Ascending aorta (tissue), 2 donors: ENCODE measurements around the gene NLRP5. TPM values are rescaled to one million over a fixed set of nuclear protein-coding genes. Genes with fewer than 3 reads are reported as not detected.
A peak's percentile ranks its signal among the peaks of the same experiment; 100 is the strongest.

Experiments
- DNase-seq, 2 donors: peaks; one replicate each; pipeline ENCODE4 v3.0.0-alpha.2; 2019; ENCODE audit warnings: low spot score in 2 of 2
- H3K27ac ChIP-seq, 2 donors: fragments of 200-600 bp; sonication (generic); one replicate each; pipeline ENCODE4 v1.5.1; 2016 to 2017; ENCODE audit warnings: mild to moderate bottlenecking in 1 of 2
- H3K27me3 ChIP-seq: fragments of 200-600 bp; sonication (generic); one replicate; pipeline ENCODE4 v1.5.1; 2017
- H3K36me3 ChIP-seq, 2 donors: fragments of 200-600 bp; sonication (generic); one replicate each; pipeline ENCODE4 v1.5.1; 2016
- H3K4me1 ChIP-seq, 2 donors: fragments of 200-600 bp; sonication (generic); one replicate each; pipeline ENCODE4 v1.5.1; 2016 to 2017; ENCODE audit warnings: mild to moderate bottlenecking in 1 of 2
- H3K4me3 ChIP-seq, 2 donors: fragments of 200-600 bp; sonication (generic); one replicate each; pipeline ENCODE4 v1.5.1; 2016 to 2017; ENCODE audit warnings: mild to moderate bottlenecking in 1 of 2
- H3K9me3 ChIP-seq, 2 donors: fragments of 200-600 bp; sonication (generic); one replicate each; pipeline ENCODE4 v1.5.1; 2016
- CTCF ChIP-seq, 3 experiments: fragments of 200-600 bp in 2 of 3; fragments of 450-650 bp in 1 of 3; sonication (generic) in 2 of 3; IDR thresholded peaks; one replicate each; pipeline ENCODE4 v1.5.1; 2016 to 2019; ENCODE audit warnings: antibody characterized with exemption in 3 of 3, mild to moderate bottlenecking in 1 of 3, moderate library complexity in 1 of 3
- intact Hi-C: fragments of 100-400 bp; cut with DNase I; formaldehyde crosslinking; loops from one replicate; pipeline ENCODE4 v1.15.1; 2023
- total RNA-seq: library from RNA; depleted of rRNA; stranded (reverse); fragments of >200 nt; gene quantifications from one replicate; pipeline ENCODE4 v1.1.0, GENCODE V29; 2016

NLRP5 gene
- total RNA-seq, 1 donor from 2014 or later = not detected

DNA sequence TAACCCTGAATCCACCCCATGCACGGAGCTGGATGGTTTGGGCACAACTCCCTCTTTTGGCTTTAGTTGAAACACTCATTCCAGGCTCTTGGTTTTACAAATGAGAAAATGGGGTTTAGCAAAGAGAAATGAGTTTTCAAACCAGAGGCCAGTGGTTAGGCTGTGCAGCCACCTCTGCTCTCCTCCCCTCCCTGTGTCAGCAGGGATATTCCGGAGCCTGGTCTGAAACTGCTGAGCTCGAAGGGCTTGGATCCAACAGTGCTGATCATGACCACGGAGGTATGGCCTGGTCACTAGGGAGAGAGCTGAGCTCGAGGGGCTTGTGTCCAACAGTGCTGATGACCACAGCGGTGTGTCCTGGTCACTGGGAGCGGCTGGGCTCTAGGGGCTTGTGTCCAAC, 93.0 kb downstream of the NLRP5 start:
- no peaks in the 10 kb centered on the region for H3K27me3 ChIP-seq
- intact Hi-C loops = no loop called here

GRCh38 chr19:56080669-56081401, 94.3 kb downstream of the NLRP5 start:
- H3K9me3 ChIP-seq = no peaks in the 10 kb centered on the region
- H3K4me1 ChIP-seq = peaks cover 0 to 5% of the 10 kb centered on the region in 2 donors
- H3K27me3 ChIP-seq = no peaks in the 10 kb centered on the region
- DNase-seq = peak; percentile 14 to 81
- H3K27ac ChIP-seq = no peak overlapping the region
- no peaks in the 10 kb centered on the region for H3K36me3 ChIP-seq
- TF ChIP-seq CTCF (IDR thresholded peaks at IDR 0.05) = peak; percentile 30 to 52 (median 49)
- H3K4me3 ChIP-seq = peak overlapping the region; percentile 37 to 45
- intact Hi-C loops = no loop called here

More for the DNA sequence above, 93.0 kb downstream of the NLRP5 start:
- no peak overlapping the region for H3K27ac ChIP-seq
- no peaks in the 10 kb centered on the region for H3K9me3 ChIP-seq
- no peaks in the 10 kb centered on the region for H3K36me3 ChIP-seq
- DNase-seq = no peak
- no peak overlapping the region for H3K4me3 ChIP-seq
- H3K4me1 ChIP-seq = peaks cover 0 to 5% of the 10 kb centered on the region in 2 donors
- no peak for TF ChIP-seq CTCF (IDR thresholded peaks at IDR 0.05)

DNA sequence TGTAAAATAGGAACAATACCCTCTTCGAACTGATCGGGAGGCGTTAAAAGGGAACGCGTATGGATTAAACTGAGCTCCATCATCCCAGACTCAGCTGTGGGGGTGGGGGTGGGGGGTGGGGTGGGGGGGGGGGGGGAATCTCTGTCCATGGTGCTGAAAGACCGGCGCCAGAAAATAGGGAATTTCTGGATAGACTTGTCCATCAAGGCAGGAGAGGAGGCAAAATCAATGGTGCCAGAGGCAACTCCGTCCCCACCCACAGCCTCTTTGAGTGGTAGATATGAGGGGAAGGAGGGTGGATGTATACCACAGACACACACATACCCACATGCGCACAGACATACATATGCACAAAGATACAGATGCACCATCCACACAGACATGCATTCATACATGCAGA, 97.1 kb downstream of the NLRP5 start:
- Histone ChIP-seq H3K4me1 (peaks cover 0 to 5% of the 10 kb centered on the region in 2 donors), H3K27ac (no peak overlapping the region), H3K9me3 (no peaks in the 10 kb centered on the region), H3K4me3 (no peak overlapping the region), H3K27me3 (no peaks in the 10 kb centered on the region), H3K36me3 (peaks cover 3 to 18% of the 10 kb centered on the region in 2 donors)
- intact Hi-C loops = no loop called here
- DNase-seq = no peak
- no peak for TF ChIP-seq CTCF (IDR thresholded peaks at IDR 0.05)

GRCh38 chr19:56084835-56085536, 98.4 kb downstream of the NLRP5 start:
- Histone ChIP-seq H3K4me3 (no peak overlapping the region), H3K27me3 (no peaks in the 10 kb centered on the region), H3K4me1 (peaks cover 0 to 5% of the 10 kb centered on the region in 2 donors), H3K27ac (no peak overlapping the region), H3K36me3 (peaks cover 6 to 29% of the 10 kb centered on the region in 2 donors), H3K9me3 (no peaks in the 10 kb centered on the region)
- TF ChIP-seq CTCF (IDR thresholded peaks at IDR 0.05) = no peak
- intact Hi-C loops = no loop called here
- no peak for DNase-seq

DNA sequence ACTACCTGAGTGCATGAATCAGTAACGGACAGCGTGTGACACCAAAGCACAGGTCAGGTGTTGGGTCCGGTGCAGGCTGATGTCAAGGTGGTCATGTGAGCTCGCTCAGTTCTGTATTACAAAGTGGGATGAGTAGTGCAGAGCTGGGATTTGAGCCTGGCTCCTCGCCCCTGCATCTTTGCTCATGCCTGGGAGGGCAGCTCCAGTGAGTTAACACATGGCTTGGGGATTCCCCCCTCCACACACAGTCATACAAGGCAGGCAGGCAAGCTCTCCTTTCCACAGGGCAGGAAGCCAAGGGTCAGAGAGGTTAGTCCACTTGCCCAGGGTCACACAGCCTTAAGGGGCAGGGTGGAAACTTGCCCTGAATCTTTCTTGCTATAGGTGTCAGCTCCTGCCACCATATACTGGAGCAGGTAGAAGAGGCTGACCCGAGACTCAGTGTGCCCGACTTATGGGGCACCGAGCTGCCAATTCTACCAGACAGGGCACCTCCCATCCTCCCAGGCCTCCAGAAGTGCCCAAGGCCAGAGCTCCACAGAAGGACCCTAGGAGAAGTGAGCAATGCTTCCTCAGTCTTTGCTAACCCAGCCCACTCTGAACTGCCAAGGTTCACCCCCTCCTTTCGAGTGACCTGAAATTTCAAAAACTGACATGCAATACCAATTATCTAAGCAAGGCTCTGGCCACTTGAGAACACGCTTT, 99.1 kb downstream of the NLRP5 start:
- H3K27me3 ChIP-seq = no peaks in the 10 kb centered on the region
- peaks cover 0 to 5% of the 10 kb centered on the region in 2 donors for H3K4me1 ChIP-seq
- H3K27ac ChIP-seq = no peak overlapping the region
- DNase-seq = no peak
- no peaks in the 10 kb centered on the region for H3K9me3 ChIP-seq
- no peak for TF ChIP-seq CTCF (IDR thresholded peaks at IDR 0.05)
- H3K36me3 ChIP-seq = peaks cover 6 to 34% of the 10 kb centered on the region in 2 donors
- no peak overlapping the region for H3K4me3 ChIP-seq
- intact Hi-C loops = no loop called here
